ENCODE measurements around the gene TTN.

GRCh38 chr2:178718283-178718682 is 88.9 kb downstream of the TTN start:
- TF ChIP-seq CTCF (IDR thresholded peaks at IDR 0.05) (no peak), POLR2A (IDR thresholded peaks at IDR 0.05) (no peak)

Measured in testis (tissue), 2 donors.